ENCODE measurements around the gene ADI1.

Gene ADI1

DNA sequence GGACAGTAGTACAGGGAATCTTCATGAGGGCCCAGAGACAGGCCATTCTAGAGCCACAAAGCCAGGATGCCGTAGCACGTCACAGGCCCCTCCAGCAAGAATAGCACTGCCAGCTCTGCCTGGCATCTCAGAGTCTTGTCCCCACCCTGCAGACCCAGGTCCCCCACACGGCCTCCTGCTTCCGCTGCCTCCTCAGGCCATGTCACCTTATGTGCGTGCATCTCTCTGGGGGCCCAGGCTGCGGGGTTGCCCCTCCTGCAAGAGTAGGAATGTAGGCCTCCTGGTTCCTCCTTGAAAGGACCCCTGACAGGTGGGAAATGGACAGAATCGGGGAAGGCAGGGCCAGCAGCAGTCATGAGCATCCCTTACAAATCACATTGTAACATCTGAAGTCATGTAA is 49.8 kb downstream of the ADI1 start:
- TF ChIP-seq FOXP2 (optimal IDR thresholded peaks at IDR 0.05; ENCODE audit: borderline replicate concordance, extremely low read depth, extremely low read length, insufficient read depth) (no peak), POLR2AphosphoS5 (IDR thresholded peaks at IDR 0.05; ENCODE audit: low read depth, low read length) (no peak), TAF1 (IDR thresholded peaks at IDR 0.05; ENCODE audit: borderline replicate concordance, insufficient read depth, low read length) (no peak), SIN3A (IDR thresholded peaks at IDR 0.05; ENCODE audit: borderline replicate concordance, insufficient read depth, low read length) (no peak)
- TF ChIP-seq, protein P1, sequence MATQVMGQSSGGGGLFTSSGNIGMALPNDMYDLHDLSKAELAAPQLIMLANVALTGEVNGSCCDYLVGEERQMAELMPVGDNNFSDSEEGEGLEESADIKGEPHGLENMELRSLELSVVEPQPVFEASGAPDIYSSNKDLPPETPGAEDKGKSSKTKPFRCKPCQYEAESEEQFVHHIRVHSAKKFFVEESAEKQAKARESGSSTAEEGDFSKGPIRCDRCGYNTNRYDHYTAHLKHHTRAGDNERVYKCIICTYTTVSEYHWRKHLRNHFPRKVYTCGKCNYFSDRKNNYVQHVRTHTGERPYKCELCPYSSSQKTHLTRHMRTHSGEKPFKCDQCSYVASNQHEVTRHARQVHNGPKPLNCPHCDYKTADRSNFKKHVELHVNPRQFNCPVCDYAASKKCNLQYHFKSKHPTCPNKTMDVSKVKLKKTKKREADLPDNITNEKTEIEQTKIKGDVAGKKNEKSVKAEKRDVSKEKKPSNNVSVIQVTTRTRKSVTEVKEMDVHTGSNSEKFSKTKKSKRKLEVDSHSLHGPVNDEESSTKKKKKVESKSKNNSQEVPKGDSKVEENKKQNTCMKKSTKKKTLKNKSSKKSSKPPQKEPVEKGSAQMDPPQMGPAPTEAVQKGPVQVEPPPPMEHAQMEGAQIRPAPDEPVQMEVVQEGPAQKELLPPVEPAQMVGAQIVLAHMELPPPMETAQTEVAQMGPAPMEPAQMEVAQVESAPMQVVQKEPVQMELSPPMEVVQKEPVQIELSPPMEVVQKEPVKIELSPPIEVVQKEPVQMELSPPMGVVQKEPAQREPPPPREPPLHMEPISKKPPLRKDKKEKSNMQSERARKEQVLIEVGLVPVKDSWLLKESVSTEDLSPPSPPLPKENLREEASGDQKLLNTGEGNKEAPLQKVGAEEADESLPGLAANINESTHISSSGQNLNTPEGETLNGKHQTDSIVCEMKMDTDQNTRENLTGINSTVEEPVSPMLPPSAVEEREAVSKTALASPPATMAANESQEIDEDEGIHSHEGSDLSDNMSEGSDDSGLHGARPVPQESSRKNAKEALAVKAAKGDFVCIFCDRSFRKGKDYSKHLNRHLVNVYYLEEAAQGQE (IDR thresholded peaks at IDR 0.05; ENCODE audit: insufficient read depth in 1 of 2, low read depth in 2 of 2, low read length in 2 of 2): no peak

DNA sequence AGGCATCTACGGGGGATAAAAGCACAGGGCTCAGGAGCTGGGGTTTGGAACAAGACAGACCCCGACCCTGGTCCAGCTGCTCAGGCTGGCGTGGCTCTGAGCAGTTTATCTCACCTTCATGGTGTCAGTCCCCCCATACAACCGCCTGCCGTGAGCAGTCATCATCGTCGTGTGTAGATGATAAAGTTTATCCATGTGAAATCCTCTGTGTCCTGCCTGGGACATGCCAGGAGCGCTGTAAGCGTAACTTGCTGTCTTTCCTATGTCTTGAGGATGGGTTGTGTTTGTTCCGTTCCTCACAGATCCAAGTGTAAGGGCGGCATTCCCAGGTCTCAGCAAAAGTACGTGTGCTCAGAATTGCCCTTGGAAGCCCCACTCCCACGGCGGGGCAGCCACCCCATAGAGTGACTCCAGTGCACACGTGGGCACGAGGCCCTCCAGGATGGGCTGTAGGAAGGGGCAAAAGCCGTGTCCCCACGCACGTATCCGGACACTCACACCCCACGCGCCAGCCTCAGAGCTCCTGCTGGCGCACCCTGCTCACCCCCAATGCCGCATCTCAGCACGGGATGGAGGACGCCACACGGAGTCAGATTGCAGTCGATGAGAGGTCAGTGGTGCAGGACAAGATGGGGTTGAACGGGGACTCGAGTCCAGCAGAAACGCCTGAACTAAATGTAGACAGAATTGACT is 50.9 kb downstream of the ADI1 start:
- TF ChIP-seq FOXP2 (optimal IDR thresholded peaks at IDR 0.05; ENCODE audit: borderline replicate concordance, extremely low read depth, extremely low read length, insufficient read depth): no peak
- no peak for TF ChIP-seq SIN3A (IDR thresholded peaks at IDR 0.05; ENCODE audit: borderline replicate concordance, insufficient read depth, low read length)
- no peak for TF ChIP-seq POLR2AphosphoS5 (IDR thresholded peaks at IDR 0.05; ENCODE audit: low read depth, low read length)
- no peak for TF ChIP-seq TAF1 (IDR thresholded peaks at IDR 0.05; ENCODE audit: borderline replicate concordance, insufficient read depth, low read length)
- TF ChIP-seq, protein P1 (IDR thresholded peaks at IDR 0.05; ENCODE audit: insufficient read depth in 1 of 2, low read depth in 2 of 2, low read length in 2 of 2): no peak

DNA sequence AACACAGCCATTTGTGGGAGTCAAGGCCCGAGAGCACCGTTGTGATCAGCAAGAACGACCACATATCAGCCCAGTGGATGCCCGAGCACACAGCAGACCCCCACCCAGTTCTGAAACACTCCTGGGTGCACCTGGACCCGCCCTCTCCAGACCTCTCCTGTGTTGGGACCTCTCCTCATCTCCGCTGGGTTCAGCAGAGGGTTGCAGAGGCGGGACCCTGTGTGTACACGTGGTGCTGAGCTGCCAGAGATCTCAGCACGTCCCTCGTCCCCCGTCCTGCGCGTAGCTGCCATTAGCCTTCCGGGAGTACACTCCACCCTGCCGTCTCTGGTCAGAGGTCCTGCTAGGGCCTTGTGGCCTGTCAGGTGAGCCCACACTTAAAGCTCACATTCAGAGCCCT is 51.7 kb downstream of the ADI1 start:
- TF ChIP-seq FOXP2 (optimal IDR thresholded peaks at IDR 0.05; ENCODE audit: borderline replicate concordance, extremely low read depth, extremely low read length, insufficient read depth) (no peak), SIN3A (IDR thresholded peaks at IDR 0.05; ENCODE audit: borderline replicate concordance, insufficient read depth, low read length) (no peak), TAF1 (IDR thresholded peaks at IDR 0.05; ENCODE audit: borderline replicate concordance, insufficient read depth, low read length) (no peak), POLR2AphosphoS5 (IDR thresholded peaks at IDR 0.05; ENCODE audit: low read depth, low read length) (no peak)
- TF ChIP-seq, protein P1 (IDR thresholded peaks at IDR 0.05; ENCODE audit: insufficient read depth in 1 of 2, low read depth in 2 of 2, low read length in 2 of 2): no peak

DNA sequence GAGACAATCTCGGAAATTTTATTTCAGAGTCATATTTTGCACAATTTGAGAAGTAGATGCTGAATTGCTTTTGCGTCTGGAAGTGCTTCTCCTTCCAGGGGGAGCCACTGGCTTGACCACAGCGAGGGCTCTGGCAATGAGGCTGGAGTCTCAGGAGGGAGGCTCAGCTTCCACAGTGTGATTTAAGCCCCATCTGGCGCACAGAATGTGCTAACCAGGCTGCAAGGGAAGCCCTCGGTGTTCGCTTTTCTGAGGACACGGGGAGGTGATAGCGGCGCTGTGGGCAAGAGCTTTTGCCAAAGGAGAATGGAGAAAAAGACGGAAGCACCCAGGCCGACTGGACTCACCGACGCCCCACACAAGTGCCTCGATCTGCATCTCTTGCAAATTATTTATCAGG is 52.4 kb downstream of the ADI1 start:
- TF ChIP-seq, protein P1 (IDR thresholded peaks at IDR 0.05; ENCODE audit: insufficient read depth in 1 of 2, low read depth in 2 of 2, low read length in 2 of 2): no peak
- TF ChIP-seq POLR2AphosphoS5 (IDR thresholded peaks at IDR 0.05; ENCODE audit: low read depth, low read length): no peak
- no peak for TF ChIP-seq FOXP2 (optimal IDR thresholded peaks at IDR 0.05; ENCODE audit: borderline replicate concordance, extremely low read depth, extremely low read length, insufficient read depth)
- TF ChIP-seq TAF1 (IDR thresholded peaks at IDR 0.05; ENCODE audit: borderline replicate concordance, insufficient read depth, low read length): no peak
- no peak for TF ChIP-seq SIN3A (IDR thresholded peaks at IDR 0.05; ENCODE audit: borderline replicate concordance, insufficient read depth, low read length)
